ENCODE measurements around the gene CXCR6.

DNA sequence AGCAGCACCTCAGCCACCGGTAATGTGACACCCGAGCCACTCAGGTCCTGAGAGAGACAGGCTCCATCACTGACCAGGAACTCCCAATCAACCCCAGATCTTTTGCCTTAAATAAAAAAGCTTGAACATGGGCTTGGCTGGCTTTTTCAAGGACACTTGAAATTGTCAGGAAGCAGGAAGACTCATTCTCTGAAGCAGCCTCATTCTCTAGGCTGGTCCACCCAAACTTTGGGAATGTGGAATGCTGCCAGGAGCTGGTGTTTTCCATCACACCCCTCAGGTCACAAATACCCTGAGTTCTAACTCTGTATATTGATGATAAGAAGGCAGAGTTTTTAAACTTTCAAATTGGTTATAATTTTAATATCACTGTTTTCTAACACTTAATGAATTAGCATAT is 17.0 kb downstream of the CXCR6 start:
- TF ChIP-seq, protein P1, sequence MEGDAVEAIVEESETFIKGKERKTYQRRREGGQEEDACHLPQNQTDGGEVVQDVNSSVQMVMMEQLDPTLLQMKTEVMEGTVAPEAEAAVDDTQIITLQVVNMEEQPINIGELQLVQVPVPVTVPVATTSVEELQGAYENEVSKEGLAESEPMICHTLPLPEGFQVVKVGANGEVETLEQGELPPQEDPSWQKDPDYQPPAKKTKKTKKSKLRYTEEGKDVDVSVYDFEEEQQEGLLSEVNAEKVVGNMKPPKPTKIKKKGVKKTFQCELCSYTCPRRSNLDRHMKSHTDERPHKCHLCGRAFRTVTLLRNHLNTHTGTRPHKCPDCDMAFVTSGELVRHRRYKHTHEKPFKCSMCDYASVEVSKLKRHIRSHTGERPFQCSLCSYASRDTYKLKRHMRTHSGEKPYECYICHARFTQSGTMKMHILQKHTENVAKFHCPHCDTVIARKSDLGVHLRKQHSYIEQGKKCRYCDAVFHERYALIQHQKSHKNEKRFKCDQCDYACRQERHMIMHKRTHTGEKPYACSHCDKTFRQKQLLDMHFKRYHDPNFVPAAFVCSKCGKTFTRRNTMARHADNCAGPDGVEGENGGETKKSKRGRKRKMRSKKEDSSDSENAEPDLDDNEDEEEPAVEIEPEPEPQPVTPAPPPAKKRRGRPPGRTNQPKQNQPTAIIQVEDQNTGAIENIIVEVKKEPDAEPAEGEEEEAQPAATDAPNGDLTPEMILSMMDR (conservative IDR thresholded peaks at IDR 0.05; ENCODE audit: low read depth in 2 of 2) = no peak
- TF ChIP-seq, protein P2, sequence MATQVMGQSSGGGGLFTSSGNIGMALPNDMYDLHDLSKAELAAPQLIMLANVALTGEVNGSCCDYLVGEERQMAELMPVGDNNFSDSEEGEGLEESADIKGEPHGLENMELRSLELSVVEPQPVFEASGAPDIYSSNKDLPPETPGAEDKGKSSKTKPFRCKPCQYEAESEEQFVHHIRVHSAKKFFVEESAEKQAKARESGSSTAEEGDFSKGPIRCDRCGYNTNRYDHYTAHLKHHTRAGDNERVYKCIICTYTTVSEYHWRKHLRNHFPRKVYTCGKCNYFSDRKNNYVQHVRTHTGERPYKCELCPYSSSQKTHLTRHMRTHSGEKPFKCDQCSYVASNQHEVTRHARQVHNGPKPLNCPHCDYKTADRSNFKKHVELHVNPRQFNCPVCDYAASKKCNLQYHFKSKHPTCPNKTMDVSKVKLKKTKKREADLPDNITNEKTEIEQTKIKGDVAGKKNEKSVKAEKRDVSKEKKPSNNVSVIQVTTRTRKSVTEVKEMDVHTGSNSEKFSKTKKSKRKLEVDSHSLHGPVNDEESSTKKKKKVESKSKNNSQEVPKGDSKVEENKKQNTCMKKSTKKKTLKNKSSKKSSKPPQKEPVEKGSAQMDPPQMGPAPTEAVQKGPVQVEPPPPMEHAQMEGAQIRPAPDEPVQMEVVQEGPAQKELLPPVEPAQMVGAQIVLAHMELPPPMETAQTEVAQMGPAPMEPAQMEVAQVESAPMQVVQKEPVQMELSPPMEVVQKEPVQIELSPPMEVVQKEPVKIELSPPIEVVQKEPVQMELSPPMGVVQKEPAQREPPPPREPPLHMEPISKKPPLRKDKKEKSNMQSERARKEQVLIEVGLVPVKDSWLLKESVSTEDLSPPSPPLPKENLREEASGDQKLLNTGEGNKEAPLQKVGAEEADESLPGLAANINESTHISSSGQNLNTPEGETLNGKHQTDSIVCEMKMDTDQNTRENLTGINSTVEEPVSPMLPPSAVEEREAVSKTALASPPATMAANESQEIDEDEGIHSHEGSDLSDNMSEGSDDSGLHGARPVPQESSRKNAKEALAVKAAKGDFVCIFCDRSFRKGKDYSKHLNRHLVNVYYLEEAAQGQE (IDR thresholded peaks at IDR 0.05; ENCODE audit: unreplicated experiment) = no peak
- TF ChIP-seq EZH2 (IDR thresholded peaks at IDR 0.05; ENCODE audit: low read depth, unreplicated experiment) (no peak), EZH2phosphoT487 (IDR thresholded peaks at IDR 0.05; ENCODE audit: unreplicated experiment) (no peak), POLR2AphosphoS5 (IDR thresholded peaks at IDR 0.05; ENCODE audit: low read depth) (no peak), CREB1 (CRISPR knock-in tag; IDR thresholded peaks at IDR 0.05; ENCODE audit: low read depth) (no peak), JUNB (IDR thresholded peaks at IDR 0.05; ENCODE audit: unreplicated experiment) (no peak), NANOG (IDR thresholded peaks at IDR 0.05; ENCODE audit: borderline replicate concordance) (no peak), ZNF114 (CRISPR knock-in tag; IDR thresholded peaks at IDR 0.05) (no peak), STAT1 (IDR thresholded peaks at IDR 0.05; ENCODE audit: unreplicated experiment) (no peak), ZNF331 (CRISPR knock-in tag; IDR thresholded peaks at IDR 0.05; ENCODE audit: low read depth) (no peak)
- TF ChIP-seq, protein P3, sequence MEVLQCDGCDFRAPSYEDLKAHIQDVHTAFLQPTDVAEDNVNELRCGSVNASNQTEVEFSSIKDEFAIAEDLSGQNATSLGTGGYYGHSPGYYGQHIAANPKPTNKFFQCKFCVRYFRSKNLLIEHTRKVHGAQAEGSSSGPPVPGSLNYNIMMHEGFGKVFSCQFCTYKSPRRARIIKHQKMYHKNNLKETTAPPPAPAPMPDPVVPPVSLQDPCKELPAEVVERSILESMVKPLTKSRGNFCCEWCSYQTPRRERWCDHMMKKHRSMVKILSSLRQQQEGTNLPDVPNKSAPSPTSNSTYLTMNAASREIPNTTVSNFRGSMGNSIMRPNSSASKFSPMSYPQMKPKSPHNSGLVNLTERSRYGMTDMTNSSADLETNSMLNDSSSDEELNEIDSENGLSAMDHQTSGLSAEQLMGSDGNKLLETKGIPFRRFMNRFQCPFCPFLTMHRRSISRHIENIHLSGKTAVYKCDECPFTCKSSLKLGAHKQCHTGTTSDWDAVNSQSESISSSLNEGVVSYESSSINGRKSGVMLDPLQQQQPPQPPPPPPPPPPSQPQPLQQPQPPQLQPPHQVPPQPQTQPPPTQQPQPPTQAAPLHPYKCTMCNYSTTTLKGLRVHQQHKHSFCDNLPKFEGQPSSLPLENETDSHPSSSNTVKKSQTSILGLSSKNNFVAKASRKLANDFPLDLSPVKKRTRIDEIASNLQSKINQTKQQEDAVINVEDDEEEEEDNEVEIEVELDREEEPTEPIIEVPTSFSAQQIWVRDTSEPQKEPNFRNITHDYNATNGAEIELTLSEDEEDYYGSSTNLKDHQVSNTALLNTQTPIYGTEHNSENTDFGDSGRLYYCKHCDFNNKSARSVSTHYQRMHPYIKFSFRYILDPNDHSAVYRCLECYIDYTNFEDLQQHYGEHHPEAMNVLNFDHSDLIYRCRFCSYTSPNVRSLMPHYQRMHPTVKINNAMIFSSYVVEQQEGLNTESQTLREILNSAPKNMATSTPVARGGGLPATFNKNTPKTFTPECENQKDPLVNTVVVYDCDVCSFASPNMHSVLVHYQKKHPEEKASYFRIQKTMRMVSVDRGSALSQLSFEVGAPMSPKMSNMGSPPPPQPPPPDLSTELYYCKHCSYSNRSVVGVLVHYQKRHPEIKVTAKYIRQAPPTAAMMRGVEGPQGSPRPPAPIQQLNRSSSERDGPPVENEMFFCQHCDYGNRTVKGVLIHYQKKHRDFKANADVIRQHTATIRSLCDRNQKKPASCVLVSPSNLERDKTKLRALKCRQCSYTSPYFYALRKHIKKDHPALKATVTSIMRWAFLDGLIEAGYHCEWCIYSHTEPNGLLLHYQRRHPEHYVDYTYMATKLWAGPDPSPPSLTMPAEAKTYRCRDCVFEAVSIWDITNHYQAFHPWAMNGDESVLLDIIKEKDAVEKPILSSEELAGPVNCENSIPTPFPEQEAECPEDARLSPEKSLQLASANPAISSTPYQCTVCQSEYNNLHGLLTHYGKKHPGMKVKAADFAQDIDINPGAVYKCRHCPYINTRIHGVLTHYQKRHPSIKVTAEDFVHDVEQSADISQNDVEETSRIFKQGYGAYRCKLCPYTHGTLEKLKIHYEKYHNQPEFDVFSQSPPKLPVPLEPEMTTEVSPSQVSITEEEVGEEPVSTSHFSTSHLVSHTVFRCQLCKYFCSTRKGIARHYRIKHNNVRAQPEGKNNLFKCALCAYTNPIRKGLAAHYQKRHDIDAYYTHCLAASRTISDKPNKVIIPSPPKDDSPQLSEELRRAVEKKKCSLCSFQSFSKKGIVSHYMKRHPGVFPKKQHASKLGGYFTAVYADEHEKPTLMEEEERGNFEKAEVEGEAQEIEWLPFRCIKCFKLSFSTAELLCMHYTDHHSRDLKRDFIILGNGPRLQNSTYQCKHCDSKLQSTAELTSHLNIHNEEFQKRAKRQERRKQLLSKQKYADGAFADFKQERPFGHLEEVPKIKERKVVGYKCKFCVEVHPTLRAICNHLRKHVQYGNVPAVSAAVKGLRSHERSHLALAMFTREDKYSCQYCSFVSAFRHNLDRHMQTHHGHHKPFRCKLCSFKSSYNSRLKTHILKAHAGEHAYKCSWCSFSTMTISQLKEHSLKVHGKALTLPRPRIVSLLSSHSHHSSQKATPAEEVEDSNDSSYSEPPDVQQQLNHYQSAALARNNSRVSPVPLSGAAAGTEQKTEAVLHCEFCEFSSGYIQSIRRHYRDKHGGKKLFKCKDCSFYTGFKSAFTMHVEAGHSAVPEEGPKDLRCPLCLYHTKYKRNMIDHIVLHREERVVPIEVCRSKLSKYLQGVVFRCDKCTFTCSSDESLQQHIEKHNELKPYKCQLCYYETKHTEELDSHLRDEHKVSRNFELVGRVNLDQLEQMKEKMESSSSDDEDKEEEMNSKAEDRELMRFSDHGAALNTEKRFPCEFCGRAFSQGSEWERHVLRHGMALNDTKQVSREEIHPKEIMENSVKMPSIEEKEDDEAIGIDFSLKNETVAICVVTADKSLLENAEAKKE (CRISPR knock-in tag; IDR thresholded peaks at IDR 0.05) = no peak
- TF ChIP-seq, protein P4, sequence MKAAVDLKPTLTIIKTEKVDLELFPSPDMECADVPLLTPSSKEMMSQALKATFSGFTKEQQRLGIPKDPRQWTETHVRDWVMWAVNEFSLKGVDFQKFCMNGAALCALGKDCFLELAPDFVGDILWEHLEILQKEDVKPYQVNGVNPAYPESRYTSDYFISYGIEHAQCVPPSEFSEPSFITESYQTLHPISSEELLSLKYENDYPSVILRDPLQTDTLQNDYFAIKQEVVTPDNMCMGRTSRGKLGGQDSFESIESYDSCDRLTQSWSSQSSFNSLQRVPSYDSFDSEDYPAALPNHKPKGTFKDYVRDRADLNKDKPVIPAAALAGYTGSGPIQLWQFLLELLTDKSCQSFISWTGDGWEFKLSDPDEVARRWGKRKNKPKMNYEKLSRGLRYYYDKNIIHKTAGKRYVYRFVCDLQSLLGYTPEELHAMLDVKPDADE (IDR thresholded peaks at IDR 0.05) = no peak

All from GM23338 (cell line).